ENCODE results near the gene SNED1. TPM values are rescaled to one million over a fixed set of nuclear protein-coding genes. Genes with fewer than 3 reads are reported as not detected.

SNED1 gene
- total and polyA plus RNA-seq, 9 of the 15 experiments (the other 6 are each of a cell fraction or from before 2014, with no cell fraction given), result 0.03 to 0.07 (median 0.05) TPM; not detected in 5

- no peak overlapping the region for H3K9ac ChIP-seq (ENCODE audit: insufficient read depth in 1 of 2, low read depth in 2 of 2, low read length in 2 of 2)
- FAIRE-seq (no peak), DNase-seq (ENCODE audit: extremely low read depth in 1 of 4, low spot score in 3 of 4) (no peak), ATAC-seq (no peak)
- TF ChIP-seq FOXJ3 (CRISPR knock-in tag; IDR thresholded peaks at IDR 0.05), result no peak
- no peak for TF ChIP-seq FOXA1 (IDR thresholded peaks at IDR 0.05; ENCODE audit: borderline replicate concordance)
- no peak for TF ChIP-seq SMARCA5 (IDR thresholded peaks at IDR 0.05)
- TF ChIP-seq ZFX (CRISPR knock-in tag; IDR thresholded peaks at IDR 0.05), result no peak
- no peak for TF ChIP-seq ETS1 (conservative IDR thresholded peaks at IDR 0.05; ENCODE audit: control insufficient read depth, low read depth, low read length)
- in situ Hi-C loops (cut with MboI) (no loop called here), intact Hi-C loops (cut with micrococcal nuclease) (no loop called here)
- peaks cover 0 to 36% of the 10 kb centered on the region in 2 experiments; a peak in 2 of 5 replicates for H3K27me3 ChIP-seq (ENCODE audit: control insufficient read depth in 2 of 2, insufficient read depth in 2 of 2, low read length in 2 of 2)
- H3K4me1 ChIP-seq (replicated peaks in 1 of 2; ENCODE audit: control insufficient read depth in 2 of 2, insufficient read depth in 2 of 2, low read length in 2 of 2), result peaks cover 0 to 13% of the 10 kb centered on the region in 2 experiments; a peak in 1 of 5 replicates
- H4K20me1 ChIP-seq (replicated peaks; ENCODE audit: control insufficient read depth, insufficient read depth, low read length), result no peaks in the 10 kb centered on the region
- CTCF ChIA-PET (ENCODE audit: low intra/inter-chr PET ratio), result no interaction called here
- POLR2A ChIA-PET, result interaction anchor here (0.5 kb wide), 1 partner anchor 104 kb away, joined by 3 read pairs; no protein-coding TSS in a partner anchor
- no peaks in the 10 kb centered on the region for H3K79me2 ChIP-seq (ENCODE audit: control insufficient read depth, insufficient read depth, low read length)
- no peaks in the 10 kb centered on the region for H3K9me1 ChIP-seq (ENCODE audit: control insufficient read depth, insufficient read depth, low read length)
- no peak overlapping the region for H3K4me2 ChIP-seq (ENCODE audit: insufficient read depth, low read length)
- 11% methylated on average over 13 of the region's 33 CpGs for WGBS (ENCODE audit: insufficient coverage, low coverage, missing lambda C conversion rate)
- no TSS peak for BruUV-seq (replicated peaks)
- no peak overlapping the region for H3K4me3 ChIP-seq
- H2AFZ ChIP-seq (ENCODE audit: low read depth, low read length), result no peak overlapping the region
- no peaks in the 10 kb centered on the region for H3K9me3 ChIP-seq (replicated peaks; ENCODE audit: control insufficient read depth, insufficient read depth, low read depth, low read length)
- no peaks in the 10 kb centered on the region for H3K36me3 ChIP-seq (ENCODE audit: control insufficient read depth, insufficient read depth, low read length)
- H3K27ac ChIP-seq (ENCODE audit: extremely low read depth, low read depth, low read length), result no peak overlapping the region
Measured at GRCh38 chr2:240963065-240963867, 35.2 kb upstream of the SNED1 start.
